HepG2 (cell line): ENCODE results near the gene HSPA1L. TPM values are rescaled to one million over a fixed set of nuclear protein-coding genes. Genes with fewer than 3 reads are reported as not detected.
A peak's percentile ranks its signal among the peaks of the same experiment; 100 is the strongest.

Source experiments
- ETV6 ChIP-seq: sonication (generic); formaldehyde crosslinking; conservative IDR thresholded peaks from 2 replicates; pipeline ENCODE4 v1.4.0; 2020; ENCODE audit warnings: missing genetic modification reagents
- FOSL1 ChIP-seq: sonication (generic); formaldehyde crosslinking; IDR thresholded peaks from 2 replicates; pipeline ENCODE4 v1.9.0; 2021; ENCODE audit warnings: missing genetic modification reagents, borderline replicate concordance
- FOXM1 ChIP-seq: sonication (generic); formaldehyde crosslinking; IDR thresholded peaks from 2 replicates; pipeline ENCODE4 v1.5.0; 2020; ENCODE audit warnings: missing genetic modification reagents
- HNF1A ChIP-seq, 2 experiments: sonication (generic) in 1 of 2; formaldehyde crosslinking in 1 of 2; IDR thresholded peaks; 2 replicates each; pipeline versions ENCODE4 v1.4.0 to v1.6.1; 2016 to 2020; ENCODE audit warnings: borderline replicate concordance in 1 of 2, low read depth in 1 of 2, mild to moderate bottlenecking in 1 of 2, missing genetic modification reagents in 1 of 2
- MXD4 ChIP-seq: IDR thresholded peaks from 2 replicates; pipeline ENCODE4 v1.6.1; 2016; ENCODE audit warnings: mild to moderate bottlenecking, missing biosample characterization, missing genetic modification reagents
- PTBP1 ChIP-seq: fragments of 200-400 bp; formaldehyde crosslinking; IDR thresholded peaks from 2 replicates; pipeline ENCODE4 v1.6.1; 2018; ENCODE audit warnings: low read length, low read depth; ENCODE audit not compliant: poor library complexity, severe bottlenecking
- THAP9 ChIP-seq: sonication (generic); formaldehyde crosslinking; IDR thresholded peaks from 2 replicates; pipeline ENCODE4; 2020; ENCODE audit warnings: missing genetic modification reagents, mild to moderate bottlenecking, borderline replicate concordance
- TP53 ChIP-seq: sonication (generic); formaldehyde crosslinking; conservative IDR thresholded peaks from 2 replicates; pipeline ENCODE4 v1.4.0; 2020; ENCODE audit warnings: missing genetic modification reagents
- ZBTB38 ChIP-seq: sonication (generic); formaldehyde crosslinking; IDR thresholded peaks from 2 replicates; pipeline ENCODE4 v1.5.1; 2020; ENCODE audit warnings: mild to moderate bottlenecking, missing genetic modification reagents
- ZFP36 ChIP-seq: fragments of 150-350 bp; IDR thresholded peaks from 2 replicates; pipeline ENCODE4 v1.6.1; 2018; ENCODE audit warnings: borderline replicate concordance, low read length, low read depth; ENCODE audit not compliant: partially characterized antibody
- ZNF205 ChIP-seq: IDR thresholded peaks from 2 replicates; pipeline ENCODE4 v1.6.1; 2018; ENCODE audit warnings: missing biosample characterization, missing genetic modification reagents
- ZNF703 ChIP-seq: sonication (generic); formaldehyde crosslinking; IDR thresholded peaks from 2 replicates; pipeline ENCODE4 v1.5.1; 2020; ENCODE audit warnings: missing genetic modification reagents, mild to moderate bottlenecking, moderate library complexity, borderline replicate concordance
- polyA plus RNA-seq, 8 experiments: library from polyadenylated mRNA; depleted of rRNA in 3 of 8; stranded (reverse) in 7 of 8; unstranded in 1 of 8; fragments of >200 nt; fragmentation: Illumina TruSeq in 4 of 8; extraction: Trizol in 4 of 8; gene quantifications; 2 replicates each; pipeline versions ENCODE4 v1.2.1 to v1.2.3, GENCODE V29; 2011 to 2016; ENCODE audit warnings: low read depth in 4 of 8, missing spikeins in 1 of 8, mixed read lengths in 1 of 8; ENCODE audit not compliant: insufficient read depth in 1 of 8
- total RNA-seq, 5 experiments: library from RNA; depleted of rRNA; stranded (reverse); fragments of >200 nt; fragmentation: Illumina TruSeq; extraction: Trizol; gene quantifications; 2 replicates each; pipeline ENCODE4 v1.2.3, GENCODE V29; 2016; ENCODE audit warnings: low read depth in 1 of 5
- TF ChIP-seq, protein P1 (sequence below): sonication (generic); formaldehyde crosslinking; IDR thresholded peaks from 2 replicates; pipeline ENCODE4 v1.4.0; 2020; ENCODE audit warnings: missing genetic modification reagents
- TF ChIP-seq, protein P2 (sequence below): fragments of 450-650 bp; IDR thresholded peaks from 2 replicates; pipeline ENCODE4 v1.6.1; 2016
- TF ChIP-seq, protein P3 (sequence below): sonication (generic); formaldehyde crosslinking; IDR thresholded peaks from 2 replicates; pipeline ENCODE4 v1.9.0; 2022; ENCODE audit warnings: low read depth, missing genetic modification reagents

Gene HSPA1L
- total and polyA plus RNA-seq, 2 of the 13 experiments (the other 11 are each of a cell fraction or from before 2014, with no cell fraction given), result 0.55 to 1.0 TPM

- TF ChIP-seq, protein P1, sequence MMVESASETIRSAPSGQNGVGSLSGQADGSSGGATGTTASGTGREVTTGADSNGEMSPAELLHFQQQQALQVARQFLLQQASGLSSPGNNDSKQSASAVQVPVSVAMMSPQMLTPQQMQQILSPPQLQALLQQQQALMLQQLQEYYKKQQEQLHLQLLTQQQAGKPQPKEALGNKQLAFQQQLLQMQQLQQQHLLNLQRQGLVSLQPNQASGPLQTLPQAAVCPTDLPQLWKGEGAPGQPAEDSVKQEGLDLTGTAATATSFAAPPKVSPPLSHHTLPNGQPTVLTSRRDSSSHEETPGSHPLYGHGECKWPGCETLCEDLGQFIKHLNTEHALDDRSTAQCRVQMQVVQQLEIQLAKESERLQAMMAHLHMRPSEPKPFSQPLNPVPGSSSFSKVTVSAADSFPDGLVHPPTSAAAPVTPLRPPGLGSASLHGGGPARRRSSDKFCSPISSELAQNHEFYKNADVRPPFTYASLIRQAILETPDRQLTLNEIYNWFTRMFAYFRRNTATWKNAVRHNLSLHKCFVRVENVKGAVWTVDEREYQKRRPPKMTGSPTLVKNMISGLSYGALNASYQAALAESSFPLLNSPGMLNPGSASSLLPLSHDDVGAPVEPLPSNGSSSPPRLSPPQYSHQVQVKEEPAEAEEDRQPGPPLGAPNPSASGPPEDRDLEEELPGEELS (CRISPR knock-in tag), result no peak
- TF ChIP-seq ZNF205, result peak; percentile 80; the same call in 1 of the 2 replicates
- no peak for TF ChIP-seq ZFP36
- no peak for TF ChIP-seq ZNF703
- no peak for TF ChIP-seq TP53 (CRISPR knock-in tag)
- no peak for TF ChIP-seq PTBP1
- peak; percentile 89 for TF ChIP-seq ZBTB38
- no peak for TF ChIP-seq FOXM1 (CRISPR knock-in tag)
- TF ChIP-seq FOSL1 (CRISPR knock-in tag), result no peak
- no peak for TF ChIP-seq THAP9
- TF ChIP-seq ETV6 (CRISPR knock-in tag), result no peak
- TF ChIP-seq MXD4 (CRISPR knock-in tag), result peak; percentile 86
- TF ChIP-seq, protein P2, sequence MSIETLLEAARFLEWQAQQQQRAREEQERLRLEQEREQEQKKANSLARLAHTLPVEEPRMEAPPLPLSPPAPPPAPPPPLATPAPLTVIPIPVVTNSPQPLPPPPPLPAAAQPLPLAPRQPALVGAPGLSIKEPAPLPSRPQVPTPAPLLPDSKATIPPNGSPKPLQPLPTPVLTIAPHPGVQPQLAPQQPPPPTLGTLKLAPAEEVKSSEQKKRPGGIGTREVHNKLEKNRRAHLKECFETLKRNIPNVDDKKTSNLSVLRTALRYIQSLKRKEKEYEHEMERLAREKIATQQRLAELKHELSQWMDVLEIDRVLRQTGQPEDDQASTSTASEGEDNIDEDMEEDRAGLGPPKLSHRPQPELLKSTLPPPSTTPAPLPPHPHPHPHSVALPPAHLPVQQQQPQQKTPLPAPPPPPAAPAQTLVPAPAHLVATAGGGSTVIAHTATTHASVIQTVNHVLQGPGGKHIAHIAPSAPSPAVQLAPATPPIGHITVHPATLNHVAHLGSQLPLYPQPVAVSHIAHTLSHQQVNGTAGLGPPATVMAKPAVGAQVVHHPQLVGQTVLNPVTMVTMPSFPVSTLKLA, result no peak
- TF ChIP-seq, protein P3, sequence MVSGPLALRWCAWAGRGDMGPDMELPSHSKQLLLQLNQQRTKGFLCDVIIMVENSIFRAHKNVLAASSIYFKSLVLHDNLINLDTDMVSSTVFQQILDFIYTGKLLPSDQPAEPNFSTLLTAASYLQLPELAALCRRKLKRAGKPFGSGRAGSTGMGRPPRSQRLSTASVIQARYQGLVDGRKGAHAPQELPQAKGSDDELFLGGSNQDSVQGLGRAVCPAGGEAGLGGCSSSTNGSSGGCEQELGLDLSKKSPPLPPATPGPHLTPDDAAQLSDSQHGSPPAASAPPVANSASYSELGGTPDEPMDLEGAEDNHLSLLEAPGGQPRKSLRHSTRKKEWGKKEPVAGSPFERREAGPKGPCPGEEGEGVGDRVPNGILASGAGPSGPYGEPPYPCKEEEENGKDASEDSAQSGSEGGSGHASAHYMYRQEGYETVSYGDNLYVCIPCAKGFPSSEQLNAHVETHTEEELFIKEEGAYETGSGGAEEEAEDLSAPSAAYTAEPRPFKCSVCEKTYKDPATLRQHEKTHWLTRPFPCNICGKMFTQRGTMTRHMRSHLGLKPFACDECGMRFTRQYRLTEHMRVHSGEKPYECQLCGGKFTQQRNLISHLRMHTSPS (CRISPR knock-in tag), result no peak
- TF ChIP-seq HNF1A (IDR thresholded peaks at IDR 0.05; ENCODE audit: low read depth), result no peak
- TF ChIP-seq HNF1A (CRISPR knock-in tag; IDR thresholded peaks at IDR 0.05; ENCODE audit: borderline replicate concordance), result no peak
Measured at GRCh38 chr6:31815025-31815838, at the start of gene HSPA1L, which contains the start of gene HSPA1A (continued).
